ENCODE measurements around the gene SULT2B1. TPM values are rescaled to one million over a fixed set of nuclear protein-coding genes. Genes with fewer than 3 reads are reported as not detected.

SULT2B1 gene
- total and polyA plus RNA-seq, 2 of the 4 experiments (the other 2 are of a cell fraction), result 0.09 TPM; not detected in 1

DNA sequence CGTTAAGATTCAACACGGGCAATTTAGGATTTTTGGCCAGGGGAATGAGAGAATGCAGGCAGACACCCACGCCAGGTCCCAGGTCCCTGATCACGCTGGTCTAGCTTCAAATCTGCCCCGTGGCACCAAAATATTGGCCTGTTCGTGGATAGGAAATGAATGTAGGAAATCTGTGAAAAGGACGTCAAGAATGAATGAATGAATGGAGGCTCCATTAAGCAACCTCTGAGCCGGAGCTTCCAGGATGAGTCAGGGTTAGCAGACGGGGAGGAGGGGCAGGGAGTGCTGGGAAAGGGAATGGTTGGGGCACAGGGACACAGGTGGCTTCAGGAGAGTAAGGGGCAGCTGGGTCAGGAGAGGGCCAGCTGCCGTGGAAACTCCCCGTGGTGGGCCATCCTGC lies 4.2 kb downstream of the SULT2B1 start:
- H2BK20ac ChIP-seq (ENCODE audit: low read depth, low read length), result no peak overlapping the region
- H2AK5ac ChIP-seq (ENCODE audit: low read depth, low read length), result no peak overlapping the region; the same call in 1 of the 2 replicates
- H3K14ac ChIP-seq (replicated peaks; ENCODE audit: low read depth, low read length), result no peak overlapping the region
- H3K4me3 ChIP-seq (ENCODE audit: insufficient read depth, low read depth, low read length), result no peak overlapping the region
- no peak overlapping the region for H3K4ac ChIP-seq (ENCODE audit: low read depth, low read length)
- H3K9ac ChIP-seq (ENCODE audit: low read depth, low read length), result no peak overlapping the region
- no peak overlapping the region for H3K56ac ChIP-seq (ENCODE audit: extremely low read depth, insufficient read depth, low read length)
- ChIA-PET CTCF (no interaction called here), POLR2A (ENCODE audit: unreplicated experiment) (no interaction called here)
- no peaks in the 10 kb centered on the region for H3K27me3 ChIP-seq (ENCODE audit: control insufficient read depth, insufficient read depth, low read length)
- no peak overlapping the region for H2BK120ac ChIP-seq (ENCODE audit: low read depth, low read length)
- H3K9me3 ChIP-seq (ENCODE audit: control insufficient read depth, insufficient read depth, low read length), result no peaks in the 10 kb centered on the region
- H4K91ac ChIP-seq (ENCODE audit: insufficient read depth, low read depth, low read length), result no peak overlapping the region
- no peak overlapping the region for H3K23ac ChIP-seq (ENCODE audit: low read depth, low read length)
- no peaks in the 10 kb centered on the region for H3K9me1 ChIP-seq (ENCODE audit: insufficient read depth, low read length)
- H3K36me3 ChIP-seq (ENCODE audit: control insufficient read depth, insufficient read depth, low read length), result no peaks in the 10 kb centered on the region
- WGBS, 2 experiments (ENCODE audit: extremely low coverage in 2 of 2, insufficient read length in 1 of 2), result 56% methylated on average over 5 of the region's 11 CpGs; no CpG with 5 or more reads in 1 of the 2 experiments
- H3K18ac ChIP-seq (ENCODE audit: low read depth, low read length), result no peak overlapping the region
- peaks cover 8% of the 10 kb centered on the region for H3K4me1 ChIP-seq (ENCODE audit: control insufficient read depth, insufficient read depth, low read length)
- H3K27ac ChIP-seq (ENCODE audit: insufficient read depth, low read length), result no peak overlapping the region
- ATAC-seq (ENCODE audit: low read depth), result peak; percentile 67
- H2BK5ac ChIP-seq (ENCODE audit: low read depth, low read length, poor library complexity, severe bottlenecking), result no peak overlapping the region
- no peak overlapping the region for H3K4me2 ChIP-seq (ENCODE audit: low read depth, low read length)
- H4K5ac ChIP-seq (ENCODE audit: low read depth, low read length), result no peak overlapping the region
- no TSS peak for BruUV-seq (replicated peaks)
- no peaks in the 10 kb centered on the region for H4K20me1 ChIP-seq (ENCODE audit: insufficient read depth, low read length)
- dilution Hi-C loops (cut with HindIII; ENCODE audit: low sequenced_read_pairs, unreplicated experiment) (no loop called here), intact Hi-C loops (cut with micrococcal nuclease) (no loop called here), in situ Hi-C loops (cut with MboI; ENCODE audit: low sequenced_read_pairs) (no loop called here)
- peak; percentile 69 for DNase-seq
- peak overlapping the region; percentile 78 for H2AFZ ChIP-seq (replicated peaks; ENCODE audit: low read length, poor library complexity)
- peak overlapping the region; percentile 93 for H2AK9ac ChIP-seq (replicated peaks; ENCODE audit: low read depth, low read length, poor library complexity)
- TF ChIP-seq RCOR1 (IDR thresholded peaks at IDR 0.05; ENCODE audit: insufficient replicate concordance, low read length), result peak; percentile 34
- no peak for TF ChIP-seq BHLHE40 (IDR thresholded peaks at IDR 0.05; ENCODE audit: low read depth, low read length)
- TF ChIP-seq, protein P1, sequence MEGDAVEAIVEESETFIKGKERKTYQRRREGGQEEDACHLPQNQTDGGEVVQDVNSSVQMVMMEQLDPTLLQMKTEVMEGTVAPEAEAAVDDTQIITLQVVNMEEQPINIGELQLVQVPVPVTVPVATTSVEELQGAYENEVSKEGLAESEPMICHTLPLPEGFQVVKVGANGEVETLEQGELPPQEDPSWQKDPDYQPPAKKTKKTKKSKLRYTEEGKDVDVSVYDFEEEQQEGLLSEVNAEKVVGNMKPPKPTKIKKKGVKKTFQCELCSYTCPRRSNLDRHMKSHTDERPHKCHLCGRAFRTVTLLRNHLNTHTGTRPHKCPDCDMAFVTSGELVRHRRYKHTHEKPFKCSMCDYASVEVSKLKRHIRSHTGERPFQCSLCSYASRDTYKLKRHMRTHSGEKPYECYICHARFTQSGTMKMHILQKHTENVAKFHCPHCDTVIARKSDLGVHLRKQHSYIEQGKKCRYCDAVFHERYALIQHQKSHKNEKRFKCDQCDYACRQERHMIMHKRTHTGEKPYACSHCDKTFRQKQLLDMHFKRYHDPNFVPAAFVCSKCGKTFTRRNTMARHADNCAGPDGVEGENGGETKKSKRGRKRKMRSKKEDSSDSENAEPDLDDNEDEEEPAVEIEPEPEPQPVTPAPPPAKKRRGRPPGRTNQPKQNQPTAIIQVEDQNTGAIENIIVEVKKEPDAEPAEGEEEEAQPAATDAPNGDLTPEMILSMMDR (conservative IDR thresholded peaks at IDR 0.05; ENCODE audit: low read depth, low read length), result no peak
- TF ChIP-seq, protein P2, sequence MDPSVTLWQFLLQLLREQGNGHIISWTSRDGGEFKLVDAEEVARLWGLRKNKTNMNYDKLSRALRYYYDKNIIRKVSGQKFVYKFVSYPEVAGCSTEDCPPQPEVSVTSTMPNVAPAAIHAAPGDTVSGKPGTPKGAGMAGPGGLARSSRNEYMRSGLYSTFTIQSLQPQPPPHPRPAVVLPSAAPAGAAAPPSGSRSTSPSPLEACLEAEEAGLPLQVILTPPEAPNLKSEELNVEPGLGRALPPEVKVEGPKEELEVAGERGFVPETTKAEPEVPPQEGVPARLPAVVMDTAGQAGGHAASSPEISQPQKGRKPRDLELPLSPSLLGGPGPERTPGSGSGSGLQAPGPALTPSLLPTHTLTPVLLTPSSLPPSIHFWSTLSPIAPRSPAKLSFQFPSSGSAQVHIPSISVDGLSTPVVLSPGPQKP (IDR thresholded peaks at IDR 0.05; ENCODE audit: borderline replicate concordance, low read depth, low read length), result no peak
- TF ChIP-seq SMC3 (IDR thresholded peaks at IDR 0.05; ENCODE audit: low read depth, low read length), result no peak
- peak; percentile 96 for TF ChIP-seq CEBPB (IDR thresholded peaks at IDR 0.05; ENCODE audit: low read depth, low read length)
- peak; percentile 39; the same call in 1 of the 2 replicates for TF ChIP-seq MAZ (IDR thresholded peaks at IDR 0.05; ENCODE audit: borderline replicate concordance, low read depth, low read length)
- TF ChIP-seq MXI1 (IDR thresholded peaks at IDR 0.05; ENCODE audit: borderline replicate concordance, low read depth, low read length), result no peak
- peak; percentile 78 for TF ChIP-seq FOS (IDR thresholded peaks at IDR 0.05; ENCODE audit: low read depth, low read length)
- H2BK15ac ChIP-seq (ENCODE audit: low read depth, low read length), result no peak overlapping the region
- H3K79me1 ChIP-seq (ENCODE audit: low read depth in 1 of 2, low read length in 2 of 2), result no peaks in the 10 kb centered on the region
- H4K8ac ChIP-seq (ENCODE audit: low read depth in 2 of 2, low read length in 2 of 2), result no peak overlapping the region
